ENCODE data around the gene LRRC74B. TPM values are rescaled to one million over a fixed set of nuclear protein-coding genes. Genes with fewer than 3 reads are reported as not detected.
"Not testable (repeated sequence)": the region's sequence is repeated elsewhere in the genome, so short reads cannot be mapped to it uniquely, and the experiment has no call there.

Gene LRRC74B
- total RNA-seq, 5 donors from 2014 or later (not counting 1 experiment from before 2014, with no cell fraction given), result 0.16 to 0.25 TPM; not detected in 3

- peaks cover 5% of the 10 kb centered on the region in 2 donors for H3K27me3 Mint-ChIP-seq
- peaks cover 19 to 26% (median 20%) of the 10 kb centered on the region in 3 donors for H3K4me1 Mint-ChIP-seq
- no peak overlapping the region for H3K4me3 ChIP-seq (ENCODE audit: control insufficient read depth in 1 of 2, extremely low read depth in 1 of 2, low read length in 1 of 2)
- peaks cover 0 to 21% of the 10 kb centered on the region in 2 experiments for H3K27me3 ChIP-seq (replicated peaks in 1 of 2; ENCODE audit: control insufficient read depth in 2 of 2, extremely low read depth in 1 of 2, insufficient read depth in 2 of 2, low read length in 1 of 2)
- H3K27ac Mint-ChIP-seq, result no peak overlapping the region
- no peak for ATAC-seq (replicated peaks in 1 of 4)
- no peaks in the 10 kb centered on the region for H3K36me3 Mint-ChIP-seq
- WGBS (ENCODE audit: insufficient coverage), result 70% methylated on average over 6 of the region's 8 CpGs
- H3K9me3 Mint-ChIP-seq, result no peaks in the 10 kb centered on the region
- H3K27ac ChIP-seq (ENCODE audit: low read length), result no peak overlapping the region
- H3K36me3 ChIP-seq (ENCODE audit: control insufficient read depth in 2 of 2, extremely low read depth in 1 of 2, insufficient read depth in 1 of 2, low read length in 1 of 2), result no peaks in the 10 kb centered on the region
- ChIA-PET POLR2A (no interaction called here), CTCF (no interaction called here)
- no peak for DNase-seq
- no peaks in the 10 kb centered on the region for H3K9me3 ChIP-seq
- H3K4me3 Mint-ChIP-seq, result no peak overlapping the region
- H3K4me1 ChIP-seq (ENCODE audit: control insufficient read depth in 1 of 2, extremely low read depth in 1 of 2, insufficient read depth in 2 of 2, low read length in 2 of 2), result peaks cover 8 to 10% of the 10 kb centered on the region in 2 experiments
Observed at GRCh38 chr22:21052715-21053459, 7.1 kb downstream of the LRRC74B start.

- Histone ChIP-seq H3K9me3 (no peaks in the 10 kb centered on the region), H3K36me3 (ENCODE audit: control insufficient read depth in 2 of 2, extremely low read depth in 1 of 2, insufficient read depth in 1 of 2, low read length in 1 of 2) (no peaks in the 10 kb centered on the region), H3K27ac (ENCODE audit: low read length) (no peak overlapping the region), H3K4me3 (ENCODE audit: control insufficient read depth in 1 of 2, extremely low read depth in 1 of 2, low read length in 1 of 2) (no peak overlapping the region), H3K4me1 (ENCODE audit: control insufficient read depth in 1 of 2, extremely low read depth in 1 of 2, insufficient read depth in 2 of 2, low read length in 2 of 2) (peaks cover 8 to 10% of the 10 kb centered on the region in 2 experiments), H3K27me3 (replicated peaks in 1 of 2; ENCODE audit: control insufficient read depth in 2 of 2, extremely low read depth in 1 of 2, insufficient read depth in 2 of 2, low read length in 1 of 2) (peaks cover 0 to 21% of the 10 kb centered on the region in 2 experiments)
- 88% methylated on average over 6 of the region's 15 CpGs for WGBS (ENCODE audit: insufficient coverage)
- no peaks in the 10 kb centered on the region for H3K36me3 Mint-ChIP-seq
- H3K27ac Mint-ChIP-seq, result no peak overlapping the region
- peaks cover 5% of the 10 kb centered on the region in 2 donors for H3K27me3 Mint-ChIP-seq
- POLR2A ChIA-PET, result no interaction called here
- H3K4me1 Mint-ChIP-seq, result peaks cover 19 to 26% (median 20%) of the 10 kb centered on the region in 3 donors
- ATAC-seq (replicated peaks in 1 of 4), result no peak
- DNase-seq, result no peak
- CTCF ChIA-PET, result no interaction called here
- peak overlapping the region in 1 of 3 donors; percentile 38 for H3K4me3 Mint-ChIP-seq
- H3K9me3 Mint-ChIP-seq, result no peaks in the 10 kb centered on the region
Observed at GRCh38 chr22:21054046-21054713, 8.4 kb downstream of the LRRC74B start.

DNA sequence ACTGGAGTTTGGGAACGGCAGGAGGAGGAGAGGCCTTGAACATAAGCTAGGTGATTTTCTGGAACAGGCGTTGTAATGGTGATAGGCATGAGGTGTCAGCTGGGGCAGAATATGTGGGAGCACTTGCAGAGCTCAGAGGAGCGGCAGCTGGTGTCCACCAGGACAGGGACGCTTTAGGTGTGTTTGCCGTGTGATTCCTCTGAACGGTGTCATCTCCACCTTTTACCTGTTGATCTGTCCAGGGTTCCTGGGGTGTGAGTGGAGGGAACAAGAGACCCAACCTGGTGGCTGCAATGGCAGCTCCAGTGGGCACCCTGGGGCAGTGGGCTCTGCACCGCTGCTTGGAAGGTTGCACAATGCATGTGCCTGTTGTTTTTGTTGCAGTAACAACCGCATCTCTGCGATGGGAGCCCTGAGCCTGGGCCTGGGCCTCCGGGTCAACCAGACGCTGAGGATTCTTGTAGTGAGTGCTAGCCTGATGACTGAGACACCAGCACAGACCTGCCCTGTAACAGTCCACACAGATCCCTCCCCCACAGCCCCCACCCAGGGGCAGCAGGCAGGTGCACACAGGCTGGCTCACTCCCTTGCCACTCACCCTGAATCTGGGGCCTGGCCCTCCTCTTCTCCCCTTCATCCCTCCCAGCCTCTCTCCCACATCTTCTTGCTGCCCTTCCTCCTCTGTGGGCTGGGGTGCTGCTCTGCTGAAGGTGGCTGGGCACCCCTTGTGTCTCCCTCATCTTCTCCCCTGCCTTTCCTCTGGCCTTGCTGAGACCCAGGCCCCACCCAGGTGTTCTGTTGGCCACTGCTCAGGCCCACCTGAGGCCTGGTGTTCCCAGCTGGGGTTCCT is 9.2 kb downstream of the LRRC74B start:
- H3K36me3 ChIP-seq (ENCODE audit: control insufficient read depth in 2 of 2, extremely low read depth in 1 of 2, insufficient read depth in 1 of 2, low read length in 1 of 2), result no peaks in the 10 kb centered on the region
- ChIA-PET CTCF (interaction anchor here in 1 of 2 donors (0.5 kb wide), 2 partner anchors 10 to 68 kb away, joined by 3 to 6 read pairs; no protein-coding TSS in a partner anchor), POLR2A (no interaction called here)
- Mint-ChIP-seq H3K36me3 (no peaks in the 10 kb centered on the region), H3K9me3 (no peaks in the 10 kb centered on the region), H3K27ac (no peak overlapping the region), H3K27me3 (peaks cover 5% of the 10 kb centered on the region in 2 donors), H3K4me1 (peaks cover 19 to 26% (median 20%) of the 10 kb centered on the region in 3 donors), H3K4me3 (peak overlapping the region in 1 of 3 donors; percentile 73)
- ATAC-seq (replicated peaks in 1 of 4), result no peak
- H3K4me1 ChIP-seq (ENCODE audit: control insufficient read depth in 1 of 2, extremely low read depth in 1 of 2, insufficient read depth in 2 of 2, low read length in 2 of 2), result peaks cover 8 to 10% of the 10 kb centered on the region in 2 experiments
- H3K27ac ChIP-seq (ENCODE audit: low read length), result no peak overlapping the region
- 90% methylated on average over 5 of the region's 11 CpGs for WGBS (ENCODE audit: insufficient coverage)
- H3K4me3 ChIP-seq (ENCODE audit: control insufficient read depth in 1 of 2, extremely low read depth in 1 of 2, low read length in 1 of 2), result no peak overlapping the region
- H3K9me3 ChIP-seq, result no peaks in the 10 kb centered on the region
- no peak for DNase-seq
- peaks cover 0 to 21% of the 10 kb centered on the region in 2 experiments for H3K27me3 ChIP-seq (replicated peaks in 1 of 2; ENCODE audit: control insufficient read depth in 2 of 2, extremely low read depth in 1 of 2, insufficient read depth in 2 of 2, low read length in 1 of 2)

- no peak overlapping the region for H3K27ac Mint-ChIP-seq
- peaks cover 19 to 26% (median 20%) of the 10 kb centered on the region in 3 donors for H3K4me1 Mint-ChIP-seq
- H3K4me3 ChIP-seq (ENCODE audit: control insufficient read depth in 1 of 2, extremely low read depth in 1 of 2, low read length in 1 of 2), result peak overlapping the region in 1 of 2 donors; percentile 47
- ChIA-PET POLR2A (no interaction called here), CTCF (interaction anchor here in 1 of 2 donors (0.5 kb wide), 2 partner anchors 11 to 69 kb away, joined by 3 to 6 read pairs; no protein-coding TSS in a partner anchor)
- 33% methylated on average over 4 of the region's 4 CpGs for WGBS (ENCODE audit: insufficient coverage)
- peaks cover 0 to 21% of the 10 kb centered on the region in 2 experiments for H3K27me3 ChIP-seq (replicated peaks in 1 of 2; ENCODE audit: control insufficient read depth in 2 of 2, extremely low read depth in 1 of 2, insufficient read depth in 2 of 2, low read length in 1 of 2)
- H3K36me3 ChIP-seq (ENCODE audit: control insufficient read depth in 2 of 2, extremely low read depth in 1 of 2, insufficient read depth in 1 of 2, low read length in 1 of 2), result no peaks in the 10 kb centered on the region
- H3K36me3 Mint-ChIP-seq, result no peaks in the 10 kb centered on the region
- no peak for DNase-seq
- H3K9me3 ChIP-seq, result no peaks in the 10 kb centered on the region
- peak overlapping the region; percentile 41 to 73 (median 59) for H3K4me3 Mint-ChIP-seq
- no peaks in the 10 kb centered on the region for H3K9me3 Mint-ChIP-seq
- H3K27me3 Mint-ChIP-seq, result peaks cover 5% of the 10 kb centered on the region in 2 donors
- peak; percentile 21 to 40 (median 29) for ATAC-seq (replicated peaks in 1 of 4)
- no peak overlapping the region for H3K27ac ChIP-seq (ENCODE audit: low read length)
- H3K4me1 ChIP-seq (ENCODE audit: control insufficient read depth in 1 of 2, extremely low read depth in 1 of 2, insufficient read depth in 2 of 2, low read length in 2 of 2), result peaks cover 8 to 10% of the 10 kb centered on the region in 2 experiments
Observed at GRCh38 chr22:21055564-21055834, 9.8 kb downstream of the LRRC74B start.

DNA sequence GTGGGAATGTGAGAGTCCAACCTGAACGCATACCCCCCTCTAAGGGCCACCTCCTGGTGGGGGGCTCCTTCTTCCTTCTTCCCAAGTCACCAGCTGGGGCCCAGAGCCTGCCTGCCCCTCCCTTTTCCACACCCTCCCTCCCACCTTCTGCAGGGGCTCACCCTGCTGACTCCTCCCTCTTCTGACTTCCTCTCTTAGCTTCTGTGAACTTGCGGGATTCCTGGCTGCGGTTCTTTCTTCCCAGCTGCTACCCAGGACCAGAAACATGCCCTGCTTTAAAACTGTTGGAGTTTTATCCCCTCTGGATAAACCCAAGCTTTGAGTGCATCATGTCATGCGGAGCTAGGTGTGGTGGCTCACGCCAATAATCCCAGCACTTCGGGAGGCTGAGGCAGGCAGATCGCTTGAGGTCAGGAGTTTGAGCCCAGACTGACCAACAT is 10.2 kb downstream of the LRRC74B start:
- peaks cover 8 to 10% of the 10 kb centered on the region in 2 experiments for H3K4me1 ChIP-seq (ENCODE audit: control insufficient read depth in 1 of 2, extremely low read depth in 1 of 2, insufficient read depth in 2 of 2, low read length in 2 of 2)
- Mint-ChIP-seq H3K4me3 (peak overlapping the region; percentile 41 to 73 (median 59)), H3K9me3 (no peaks in the 10 kb centered on the region), H3K27ac (no peak overlapping the region), H3K36me3 (no peaks in the 10 kb centered on the region), H3K27me3 (peaks cover 5% of the 10 kb centered on the region in 2 donors), H3K4me1 (peaks cover 19 to 26% (median 20%) of the 10 kb centered on the region in 3 donors)
- ATAC-seq (replicated peaks in 1 of 4) (peak; percentile 51 to 72 (median 69)), DNase-seq (no peak)
- no peaks in the 10 kb centered on the region for H3K36me3 ChIP-seq (ENCODE audit: control insufficient read depth in 2 of 2, extremely low read depth in 1 of 2, insufficient read depth in 1 of 2, low read length in 1 of 2)
- H3K27me3 ChIP-seq (replicated peaks in 1 of 2; ENCODE audit: control insufficient read depth in 2 of 2, extremely low read depth in 1 of 2, insufficient read depth in 2 of 2, low read length in 1 of 2), result peaks cover 0 to 21% of the 10 kb centered on the region in 2 experiments
- peak overlapping the region in 1 of 2 donors; percentile 47 for H3K4me3 ChIP-seq (ENCODE audit: control insufficient read depth in 1 of 2, extremely low read depth in 1 of 2, low read length in 1 of 2)
- ChIA-PET CTCF (interaction anchor here (0.5 to 0.6 kb wide), 2 partner anchors 11 to 14 kb away, joined by 3 to 4 read pairs; no protein-coding TSS in a partner anchor), POLR2A (interaction anchor here in 1 of 2 donors (0.6 kb wide), 1 partner anchor 54 kb away, joined by 3 read pairs; the partner anchor contains the start of gene THAP7)
- WGBS (ENCODE audit: insufficient coverage), result 30% methylated on average over 7 of the region's 7 CpGs
- H3K9me3 ChIP-seq, result no peaks in the 10 kb centered on the region
- H3K27ac ChIP-seq (ENCODE audit: low read length), result no peak overlapping the region

GRCh38 chr22:21060363-21060762 is 14.6 kb downstream of the LRRC74B start:
- H3K4me1 Mint-ChIP-seq, result peaks cover 15 to 17% (median 15%) of the 10 kb centered on the region in 3 donors
- WGBS (ENCODE audit: insufficient coverage), result no CpG with 5 or more reads among the region's 8 CpGs

More at GRCh38 chr22:21060363-21060762, 14.6 kb downstream of the LRRC74B start:
- H3K27ac ChIP-seq (ENCODE audit: low read length); H3K36me3 Mint-ChIP-seq; H3K9me3 ChIP-seq; H3K27me3 ChIP-seq (replicated peaks in 1 of 2; ENCODE audit: control insufficient read depth in 2 of 2, extremely low read depth in 1 of 2, insufficient read depth in 2 of 2, low read length in 1 of 2); H3K9me3 Mint-ChIP-seq; DNase-seq; H3K4me3 ChIP-seq (ENCODE audit: control insufficient read depth in 1 of 2, extremely low read depth in 1 of 2, low read length in 1 of 2); ATAC-seq (replicated peaks in 1 of 4); H3K36me3 ChIP-seq (ENCODE audit: control insufficient read depth in 2 of 2, extremely low read depth in 1 of 2, insufficient read depth in 1 of 2, low read length in 1 of 2); H3K4me3 Mint-ChIP-seq; H3K4me1 ChIP-seq (ENCODE audit: control insufficient read depth in 1 of 2, extremely low read depth in 1 of 2, insufficient read depth in 2 of 2, low read length in 2 of 2); POLR2A ChIA-PET; H3K27me3 Mint-ChIP-seq; H3K27ac Mint-ChIP-seq; CTCF ChIA-PET: not testable (repeated sequence)
